Stimulated activated CD8-positive, alpha-beta memory T cell treated with anti-CD3 and anti-CD28 coated beads, Interleukin-7, amount 100 ng/mL, for 1 hour (primary cell): ENCODE data around the gene ROS1.
A peak's percentile ranks its signal among the peaks of the same experiment; 100 is the strongest.
"Not testable (repeated sequence)": the region's sequence is repeated elsewhere in the genome, so short reads cannot be mapped to it uniquely, and the experiment has no call there.

Experiments
- DNase-seq, 2 donors: peaks; one replicate each; pipeline ENCODE4 v3.0.0-alpha.2; 2020; ENCODE audit warnings: low read depth in 2 of 2

The ROS1 gene

GRCh38 chr6:117425431-117426153 is at the start of gene ROS1:
Gene ROS1, minus strand, starts transcription at chr6:117425942. Its CDS starts 286 bp downstream, at chr6:117425656.
- no peak for DNase-seq

GRCh38 chr6:117473401-117473800 is 47.7 kb upstream of the ROS1 start:
- no peak for DNase-seq

GRCh38 chr6:117472667-117473066 is 46.9 kb upstream of the ROS1 start:
- no peak for DNase-seq

- DNase-seq: no peak
Observed at GRCh38 chr6:117469791-117470190, 44.0 kb upstream of the ROS1 start.

GRCh38 chr6:117469356-117469755 is 43.6 kb upstream of the ROS1 start:
- DNase-seq: no peak

DNA sequence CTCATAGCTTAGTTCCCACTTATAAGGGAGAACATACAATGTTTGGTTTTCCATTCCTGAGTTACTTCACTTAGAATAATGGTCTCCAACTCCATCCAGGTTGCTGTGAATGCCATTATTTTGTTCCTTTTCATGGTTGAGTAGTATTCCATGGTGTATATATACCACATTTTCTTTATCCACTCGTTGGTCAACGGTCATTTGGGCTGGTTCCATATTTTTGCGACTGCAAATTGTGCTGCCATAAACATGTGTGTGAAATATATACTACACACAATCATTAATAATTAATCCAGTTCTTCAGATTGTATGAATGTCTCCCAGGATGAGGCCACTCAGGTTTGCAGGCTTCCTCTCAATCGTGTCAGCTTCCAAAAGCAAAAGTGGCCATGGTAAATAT is 42.8 kb upstream of the ROS1 start:
- not testable (repeated sequence) for DNase-seq

- no peak for DNase-seq
Observed at GRCh38 chr6:117467876-117468275, 42.1 kb upstream of the ROS1 start.

- no peak for DNase-seq
Observed at GRCh38 chr6:117465691-117466090, 39.9 kb upstream of the ROS1 start.

DNA sequence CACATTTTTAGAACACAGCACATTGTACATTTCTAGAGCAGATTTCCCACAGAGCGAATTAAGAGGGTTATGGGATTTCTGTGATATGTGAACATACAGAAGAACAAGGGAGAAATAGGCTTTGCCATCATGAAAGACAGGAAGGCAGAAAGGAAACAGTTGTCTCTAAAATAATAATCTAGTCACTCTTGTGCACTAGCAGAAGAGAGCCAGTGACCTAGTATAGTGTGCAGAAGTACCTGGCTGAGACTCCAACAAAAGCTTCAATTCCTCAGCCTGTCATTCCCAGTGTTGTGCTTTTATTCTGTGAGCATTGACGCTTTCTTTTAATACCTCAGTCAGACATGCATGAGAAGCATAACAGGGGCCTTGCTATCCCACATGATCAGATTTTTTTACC is 39.0 kb upstream of the ROS1 start:
- no peak for DNase-seq

- no peak for DNase-seq
Observed at GRCh38 chr6:117463762-117464665, 38.3 kb upstream of the ROS1 start.

GRCh38 chr6:117459204-117459944 is 33.6 kb upstream of the ROS1 start:
- DNase-seq: no peak

- DNase-seq: no peak
Observed at GRCh38 chr6:117456998-117457397, 31.3 kb upstream of the ROS1 start.

- no peak for DNase-seq
Observed at GRCh38 chr6:117456250-117456649, 30.5 kb upstream of the ROS1 start.

DNA sequence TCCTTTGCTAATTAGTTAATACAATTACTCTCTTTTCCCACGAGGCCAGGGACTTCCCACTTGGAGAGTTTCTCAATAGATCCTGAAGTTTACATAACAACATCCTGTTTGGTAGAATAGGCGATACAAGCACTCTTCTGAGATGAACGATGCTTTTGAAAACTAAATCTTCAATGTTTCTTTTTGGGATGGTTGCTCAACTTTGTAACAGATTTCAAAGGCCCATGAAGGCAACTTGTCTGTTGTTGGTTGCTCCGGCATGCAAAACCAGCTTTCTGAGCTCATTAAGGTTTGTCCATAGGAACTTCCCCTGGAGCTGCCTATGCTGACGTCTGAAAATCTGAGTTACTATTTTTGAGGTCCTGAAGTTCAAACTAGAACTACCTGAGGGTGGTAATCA is 25.9 kb upstream of the ROS1 start:
- DNase-seq: no peak

DNA sequence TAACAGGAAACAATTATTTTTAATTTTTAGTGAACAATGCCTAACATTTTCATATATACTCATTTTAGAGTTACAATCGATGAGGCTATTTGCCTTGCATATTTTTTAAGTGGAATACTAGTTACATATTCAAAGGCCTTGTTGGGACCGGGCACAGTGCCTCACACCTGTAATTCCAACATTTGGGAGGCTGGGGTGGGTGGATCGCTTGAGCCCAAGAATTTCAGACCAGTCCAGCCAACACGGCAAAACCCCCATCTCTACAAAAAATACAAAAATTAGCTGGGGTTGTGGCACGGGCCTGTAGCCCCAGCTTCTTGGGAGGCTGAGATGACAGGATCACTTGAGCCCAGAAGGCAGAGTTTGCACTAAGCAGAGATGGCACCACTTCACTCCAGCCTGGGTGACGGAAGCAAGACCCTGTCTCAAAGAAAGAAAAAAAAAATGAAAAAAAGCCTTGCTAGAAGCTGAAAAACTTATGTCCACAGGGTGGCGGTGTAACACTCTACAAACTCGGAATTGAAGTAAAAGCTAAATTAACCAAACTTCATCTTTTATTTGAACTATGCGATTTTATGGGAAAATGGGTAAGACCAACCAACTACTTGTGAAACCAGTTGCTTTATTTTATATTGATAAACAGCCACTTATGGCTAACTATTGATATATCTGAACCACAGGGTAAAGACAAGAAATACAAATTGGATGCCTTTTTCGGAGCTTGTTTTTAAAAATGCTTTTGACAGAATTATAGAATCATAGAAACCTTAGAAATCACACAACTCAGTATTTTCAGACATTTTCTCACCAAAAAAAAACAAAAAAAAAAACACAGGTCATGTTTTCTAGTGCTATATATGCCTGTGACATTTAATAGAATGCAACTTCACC is 24.1 kb upstream of the ROS1 start:
- peak; percentile 25 to 35 for DNase-seq

- no peak for DNase-seq
Observed at GRCh38 chr6:117448732-117449485, 23.2 kb upstream of the ROS1 start.

GRCh38 chr6:117448011-117448410 is 22.3 kb upstream of the ROS1 start:
- DNase-seq: no peak

- DNase-seq: no peak
Observed at GRCh38 chr6:117446861-117447260, 21.1 kb upstream of the ROS1 start.

GRCh38 chr6:117444600-117444999 is 18.9 kb upstream of the ROS1 start:
- DNase-seq: no peak

- not testable (repeated sequence) for DNase-seq
Observed at GRCh38 chr6:117442313-117442712, 16.6 kb upstream of the ROS1 start.
